Measurements from ENCODE around the gene AMOTL1.
"Not testable (repeated sequence)": the region's sequence is repeated elsewhere in the genome, so short reads cannot be mapped to it uniquely, and the experiment has no call there.

Gene AMOTL1

DNA sequence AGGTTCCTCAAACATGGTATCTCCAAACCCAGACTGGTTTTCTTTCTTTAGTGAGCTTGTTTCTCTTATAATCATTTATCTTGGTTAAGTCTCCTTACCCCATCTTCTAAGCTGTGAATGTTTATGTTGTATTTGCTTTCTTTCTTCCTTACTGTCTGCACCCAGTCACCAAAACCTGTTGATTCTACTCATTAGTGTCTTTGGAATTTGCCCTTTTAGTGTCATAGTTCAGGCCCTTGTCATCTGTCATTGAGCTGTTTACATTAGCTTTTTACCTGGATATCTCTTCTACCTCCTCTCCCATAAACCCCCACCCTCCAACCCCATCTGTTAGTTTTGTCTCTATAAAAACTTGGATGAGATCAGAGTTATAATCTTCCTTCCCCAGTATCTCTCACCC lies 59.9 kb downstream of the AMOTL1 start:
- no peak for DNase-seq

GRCh38 chr11:94830722-94831510 lies 62.8 kb downstream of the AMOTL1 start:
- DNase-seq: no peak

DNA sequence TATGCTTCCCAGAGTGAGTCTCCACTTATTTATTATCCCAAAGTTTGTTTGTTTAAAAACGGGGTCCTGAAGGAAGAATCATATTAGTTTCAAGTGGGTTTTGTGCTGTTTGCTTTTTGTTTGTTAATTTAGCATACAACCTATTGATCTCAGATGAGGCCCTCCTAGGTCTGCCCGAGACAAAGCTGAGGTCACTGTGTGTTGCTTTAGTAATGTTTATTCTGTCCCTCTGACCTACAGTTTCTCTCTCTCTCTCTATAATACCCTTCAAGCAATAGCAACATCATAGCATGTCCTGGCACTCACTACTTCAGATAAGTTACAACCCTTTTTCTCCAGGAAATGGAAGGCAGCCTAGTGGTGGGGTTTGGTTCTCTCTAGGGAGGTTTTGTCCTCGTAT lies 63.4 kb downstream of the AMOTL1 start:
- DNase-seq: no peak

DNA sequence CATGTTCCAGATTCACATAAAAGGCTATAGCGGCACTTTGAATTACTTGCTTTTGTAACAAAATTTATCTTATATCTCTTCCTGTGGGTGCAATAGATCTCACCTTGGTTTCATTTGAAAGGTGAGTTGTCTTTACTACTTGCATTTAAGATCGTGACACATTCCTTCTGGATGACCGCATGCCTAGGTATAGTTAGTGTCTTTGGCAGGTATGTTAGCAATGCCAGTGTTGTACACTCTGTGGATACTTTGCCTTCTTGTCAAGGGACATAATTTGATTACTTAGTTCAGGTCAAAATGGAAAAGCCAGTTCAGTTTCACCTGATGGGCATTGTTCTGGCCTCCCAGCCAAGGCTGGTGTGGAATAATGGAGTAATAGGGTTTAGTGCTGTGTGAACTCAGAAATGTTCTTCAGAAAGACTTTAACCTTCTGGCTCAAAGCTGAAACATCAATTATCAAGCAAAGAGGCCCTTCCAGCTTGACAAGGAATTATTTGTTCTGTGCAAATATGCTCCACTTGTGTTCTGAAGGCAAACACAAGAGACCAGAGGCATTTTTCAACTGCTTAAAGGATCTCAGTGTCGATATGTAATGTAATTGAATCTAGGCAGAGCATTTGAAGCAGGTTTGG lies 64.6 kb downstream of the AMOTL1 start:
- no peak for DNase-seq

GRCh38 chr11:94834911-94835593 lies 66.9 kb downstream of the AMOTL1 start:
- no peak for DNase-seq

GRCh38 chr11:94835594-94835927 lies 67.4 kb downstream of the AMOTL1 start:
- no peak for DNase-seq

DNA sequence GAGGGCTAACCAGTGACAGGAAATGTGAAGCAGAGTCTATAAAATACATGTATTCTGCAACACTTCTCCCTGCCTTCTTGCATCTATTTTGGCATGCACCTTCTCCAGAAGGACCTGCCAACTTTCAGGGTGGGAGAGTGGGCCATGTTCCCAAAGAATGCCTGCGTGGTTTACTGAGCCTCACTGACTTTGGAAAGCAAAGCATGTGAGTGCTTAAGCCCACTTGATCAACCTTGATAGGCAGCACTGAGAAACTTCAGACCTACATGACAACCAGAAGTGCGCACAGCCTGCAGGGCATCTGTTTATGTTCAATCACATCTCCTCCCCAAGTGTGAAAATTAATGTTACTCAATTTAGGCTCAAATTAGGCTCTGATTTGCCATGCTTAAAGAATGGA lies 69.2 kb downstream of the AMOTL1 start:
- DNase-seq: no peak

DNA sequence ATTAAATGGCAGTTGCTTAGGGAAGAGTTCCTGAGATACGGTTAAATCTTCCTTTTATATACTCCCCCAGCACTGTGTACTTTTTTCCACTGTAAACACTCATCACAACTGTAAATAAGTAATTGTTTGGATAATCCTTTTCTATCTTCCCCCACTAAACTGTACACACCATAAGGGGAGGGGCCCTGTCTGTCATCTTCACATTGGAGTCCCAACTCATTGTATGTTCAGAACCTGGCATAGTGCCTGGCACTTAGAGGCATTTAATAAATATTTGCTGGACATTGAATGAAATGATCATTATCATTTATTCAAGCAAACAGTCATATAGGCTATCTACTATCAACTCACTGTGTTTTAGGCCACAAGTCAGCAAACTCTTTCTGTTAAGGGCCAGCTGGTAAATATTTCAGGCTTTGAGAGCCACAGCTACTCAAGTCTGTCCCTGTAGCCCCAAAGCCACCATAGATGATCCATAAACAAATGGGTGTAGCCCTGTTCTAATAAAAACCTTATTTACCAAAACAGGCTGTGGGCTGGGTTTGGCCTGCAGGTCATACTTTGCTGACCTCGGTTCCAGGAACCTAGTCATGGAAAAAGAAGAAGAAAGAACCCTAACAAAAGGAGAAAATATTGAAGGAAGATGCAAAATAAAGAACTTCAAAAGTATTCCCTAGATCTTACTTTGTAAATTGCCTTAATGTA lies 70.0 kb downstream of the AMOTL1 start:
- DNase-seq: no peak

GRCh38 chr11:94840209-94840608 lies 72.1 kb downstream of the AMOTL1 start:
- DNase-seq: no peak

DNA sequence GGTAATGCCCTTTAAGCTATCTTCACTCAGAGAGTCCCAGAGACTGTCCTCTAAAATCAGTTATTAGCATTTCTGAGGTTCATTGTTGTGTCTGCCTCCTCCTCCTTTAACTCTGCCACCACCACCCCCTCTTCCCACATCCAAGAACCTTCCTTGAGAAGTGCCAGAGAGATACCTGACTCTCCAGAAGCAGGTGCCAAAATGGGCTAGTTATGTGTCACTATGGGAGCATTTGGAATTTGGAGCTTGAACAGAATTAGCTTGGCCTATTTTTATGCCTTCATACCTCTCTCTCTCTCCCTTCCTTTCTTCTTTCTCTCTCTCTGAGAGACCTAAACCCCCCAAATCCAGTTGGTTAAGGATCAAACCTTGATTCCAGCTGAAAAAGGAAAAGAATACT lies 75.9 kb downstream of the AMOTL1 start:
- DNase-seq: no peak

DNA sequence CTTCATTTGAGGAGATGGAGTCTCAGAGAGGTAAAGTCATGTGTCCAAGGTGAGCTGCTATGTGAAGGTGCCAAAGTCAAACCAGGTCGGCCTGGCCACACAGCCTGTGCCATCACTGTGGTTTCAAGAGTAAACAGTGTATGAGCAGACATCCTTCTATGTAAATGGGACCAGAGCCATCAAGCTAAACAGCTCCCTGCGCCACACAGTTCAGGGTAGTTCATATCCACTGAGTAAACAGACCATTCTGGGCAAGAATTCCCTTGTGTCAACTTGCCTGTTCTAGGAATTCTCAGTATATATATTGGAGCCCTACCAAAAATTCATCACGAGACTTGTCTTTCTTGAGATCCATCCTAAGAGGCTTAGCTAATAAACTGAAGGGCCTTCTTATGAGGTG lies 77.5 kb downstream of the AMOTL1 start:
- DNase-seq: no peak

DNA sequence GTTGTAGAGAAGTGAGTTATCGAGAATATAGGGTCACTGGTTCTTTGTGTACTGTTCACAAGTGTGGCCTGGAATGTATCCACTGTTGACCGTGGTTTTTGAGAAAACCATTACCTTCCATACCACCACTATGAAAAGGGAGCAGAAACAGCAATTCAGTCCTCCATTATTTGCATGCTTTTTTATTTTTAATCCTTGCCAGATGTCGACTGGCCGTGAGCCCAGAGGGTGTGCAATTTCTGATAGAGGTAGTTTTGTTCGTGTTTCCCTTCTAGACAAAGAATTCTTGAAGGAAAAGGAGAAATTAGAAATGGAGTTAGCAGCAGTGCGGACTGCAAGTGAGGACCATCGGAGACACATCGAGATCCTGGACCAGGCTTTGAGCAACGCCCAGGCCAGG lies 81.7 kb downstream of the AMOTL1 start:
- DNase-seq: no peak

- DNase-seq: no peak
Observed at GRCh38 chr11:94851864-94852636, 83.9 kb downstream of the AMOTL1 start.

GRCh38 chr11:94853288-94853687 lies 85.1 kb downstream of the AMOTL1 start:
- not testable (repeated sequence) for DNase-seq

GRCh38 chr11:94853836-94854235 lies 85.7 kb downstream of the AMOTL1 start:
- DNase-seq: no peak

- DNase-seq: no peak
Observed at GRCh38 chr11:94854770-94855633, 86.8 kb downstream of the AMOTL1 start.

DNA sequence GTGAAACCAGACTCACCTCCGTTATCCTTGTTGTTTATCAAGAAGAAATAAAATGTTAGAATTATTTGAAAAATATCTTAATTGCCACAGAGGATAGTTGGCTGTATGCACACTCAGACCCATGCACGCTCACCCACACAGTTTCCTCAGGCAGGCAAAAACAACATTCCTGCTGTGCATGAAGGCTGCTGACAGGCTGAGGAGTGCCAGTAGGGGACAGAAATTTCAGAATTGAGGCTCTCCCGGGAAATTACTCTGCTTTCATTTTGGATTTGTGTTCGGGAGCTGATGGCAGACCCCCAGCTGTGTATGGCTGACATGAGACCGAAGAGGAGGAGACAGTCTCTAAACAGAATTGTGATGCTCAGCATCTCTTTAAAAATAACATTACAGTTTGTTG lies 87.5 kb downstream of the AMOTL1 start:
- DNase-seq: no peak

DNA sequence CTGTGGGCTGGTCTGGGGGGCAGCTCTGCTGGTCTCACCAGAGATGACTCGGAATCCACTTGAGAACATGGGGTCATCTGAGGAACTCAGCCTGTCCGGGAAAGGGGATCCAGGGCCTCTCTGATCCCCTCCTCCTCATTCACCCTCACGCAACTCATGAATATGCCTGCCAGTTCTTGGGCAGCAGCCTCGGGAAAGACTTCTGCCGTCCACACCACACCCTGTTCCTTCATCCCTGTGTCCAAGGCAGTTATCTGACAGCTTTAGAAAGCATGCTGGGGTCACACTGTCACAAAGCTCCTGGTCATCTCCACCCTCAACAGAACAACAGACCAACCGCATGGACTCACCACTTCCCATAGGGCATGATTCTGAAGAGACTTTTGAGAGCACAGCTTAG lies 88.3 kb downstream of the AMOTL1 start:
- no peak for DNase-seq

DNA sequence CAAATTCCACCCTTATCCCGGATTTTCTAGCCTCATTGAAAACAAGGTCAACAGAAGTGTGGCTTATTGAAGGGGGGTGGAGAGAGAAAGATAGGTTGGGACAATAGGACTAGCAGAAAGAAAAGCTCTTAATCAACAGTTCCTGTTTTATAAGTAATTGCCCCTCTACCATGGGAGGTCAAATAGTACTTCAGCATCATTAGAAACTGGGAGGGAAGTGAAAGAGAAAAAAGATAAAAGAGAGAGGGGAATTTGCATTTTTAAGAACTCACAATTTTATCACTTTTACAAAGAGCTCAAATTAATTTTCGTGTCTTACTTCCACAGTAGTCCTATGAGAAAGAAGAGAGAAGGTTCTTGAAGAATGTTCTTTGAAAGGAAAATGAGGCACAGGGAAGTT lies 89.2 kb downstream of the AMOTL1 start:
- DNase-seq: no peak

DNA sequence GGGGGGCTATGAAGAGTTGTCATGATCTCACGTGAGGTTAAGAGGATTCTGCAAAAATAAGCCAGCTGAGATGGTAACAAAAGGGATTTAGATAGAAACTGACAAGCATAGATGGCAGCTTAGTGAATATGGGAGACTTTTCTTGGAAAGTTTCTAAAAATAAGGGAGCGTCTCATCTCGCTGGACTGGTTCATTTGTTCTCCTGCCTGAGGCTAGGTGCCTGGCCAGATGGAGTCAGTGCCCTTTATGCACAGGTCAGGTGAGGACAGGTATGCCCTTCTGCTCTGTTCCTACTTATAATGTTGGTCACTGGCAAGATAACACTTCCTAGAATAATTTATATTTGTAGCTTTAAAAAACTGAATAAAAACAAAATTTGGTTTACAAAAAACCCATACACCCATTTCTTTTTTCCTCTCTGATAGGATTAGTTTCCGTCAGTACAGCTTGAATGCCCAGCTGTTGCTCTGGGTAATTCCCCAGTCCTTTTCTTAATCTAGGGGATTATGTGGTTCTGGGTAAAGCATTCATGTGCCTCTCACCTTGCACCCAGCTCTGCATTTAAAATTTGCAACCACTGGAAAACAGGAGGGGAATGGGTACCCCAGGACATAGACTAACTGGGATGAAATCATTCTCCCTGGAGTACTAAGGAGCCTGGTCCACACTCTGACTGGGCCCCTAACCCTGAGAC lies 90.0 kb downstream of the AMOTL1 start:
- no peak for DNase-seq

- DNase-seq: no peak
Observed at GRCh38 chr11:94860333-94860732, 92.2 kb downstream of the AMOTL1 start.
